Testis (tissue), 3 donors: ENCODE results near the gene CHN2. TPM values are rescaled to one million over a fixed set of nuclear protein-coding genes. Genes with fewer than 3 reads are reported as not detected.

Experiments used
- DNase-seq: peaks from one replicate; pipeline ENCODE4 v3.0.0-alpha.2; 2019
- H3K27ac ChIP-seq, 2 donors: fragments of 200-600 bp; sonication (generic); one replicate each; pipeline ENCODE4 v1.5.1; 2019
- H3K27me3 ChIP-seq: fragments of 200-600 bp; sonication (generic); one replicate; pipeline ENCODE4 v1.5.1; 2019
- H3K36me3 ChIP-seq: fragments of 200-600 bp; sonication (generic); one replicate; pipeline ENCODE4 v1.5.1; 2017; ENCODE audit warnings: low read depth; ENCODE audit errors: missing control alignments
- H3K4me1 ChIP-seq: fragments of 200-600 bp; sonication (generic); one replicate; pipeline ENCODE4 v1.5.1; 2019
- H3K4me3 ChIP-seq, 2 donors: fragments of 200-600 bp; sonication (generic); one replicate each; pipeline ENCODE4 v1.5.1; 2017 to 2019
- H3K9me3 ChIP-seq: fragments of 200-600 bp; sonication (generic); one replicate; pipeline ENCODE4 v1.5.1; 2017
- POLR2A ChIP-seq: fragments of 450-650 bp; IDR thresholded peaks from one replicate; pipeline ENCODE4 v1.6.1; 2017; ENCODE audit warnings: antibody characterized with exemption, mild to moderate bottlenecking, moderate library complexity
- WGBS, 2 donors: methylation state at CpG; one replicate each; pipeline ENCODE4 v1.1.5; 2018; 5-methylcytosine and 5-hydroxymethylcytosine counted together
- intact Hi-C: fragments of 100-400 bp; cut with DNase I; formaldehyde crosslinking; loops from one replicate; pipeline ENCODE4 v1.15.1; 2023; ENCODE audit warnings: low total_unique reads
- polyA plus RNA-seq: library from polyadenylated mRNA; stranded (reverse); fragments of 350-450 nt; fragmentation: Illumina TruSeq; extraction: RNeasy Lipid Tissue Mini Kit (QIAGEN cat#74804); gene quantifications from one replicate; pipeline ENCODE4 v1.2.3, GENCODE V29; 2014; ENCODE audit warnings: low read depth, low replicate concordance; ENCODE audit not compliant: insufficient read depth
- total RNA-seq, 2 donors: library from RNA; depleted of rRNA; stranded (reverse); fragments of >200 nt; gene quantifications; one replicate each; pipeline ENCODE4 v1.2.3, GENCODE V29; 2016
- TF ChIP-seq, protein P1 (sequence below), 3 experiments: fragments of 450-650 bp in 2 of 3; fragments of 200-600 bp in 1 of 3; sonication (generic) in 1 of 3; IDR thresholded peaks; one replicate each; pipeline ENCODE4 v1.5.1; 2016 to 2019; ENCODE audit warnings: antibody characterized with exemption in 3 of 3, mild to moderate bottlenecking in 2 of 3, moderate library complexity in 1 of 3

CHN2 gene
- total and polyA plus RNA-seq, 3 donors from 2014 or later, result 8.6 to 27.4 (median 15.1) TPM

DNA sequence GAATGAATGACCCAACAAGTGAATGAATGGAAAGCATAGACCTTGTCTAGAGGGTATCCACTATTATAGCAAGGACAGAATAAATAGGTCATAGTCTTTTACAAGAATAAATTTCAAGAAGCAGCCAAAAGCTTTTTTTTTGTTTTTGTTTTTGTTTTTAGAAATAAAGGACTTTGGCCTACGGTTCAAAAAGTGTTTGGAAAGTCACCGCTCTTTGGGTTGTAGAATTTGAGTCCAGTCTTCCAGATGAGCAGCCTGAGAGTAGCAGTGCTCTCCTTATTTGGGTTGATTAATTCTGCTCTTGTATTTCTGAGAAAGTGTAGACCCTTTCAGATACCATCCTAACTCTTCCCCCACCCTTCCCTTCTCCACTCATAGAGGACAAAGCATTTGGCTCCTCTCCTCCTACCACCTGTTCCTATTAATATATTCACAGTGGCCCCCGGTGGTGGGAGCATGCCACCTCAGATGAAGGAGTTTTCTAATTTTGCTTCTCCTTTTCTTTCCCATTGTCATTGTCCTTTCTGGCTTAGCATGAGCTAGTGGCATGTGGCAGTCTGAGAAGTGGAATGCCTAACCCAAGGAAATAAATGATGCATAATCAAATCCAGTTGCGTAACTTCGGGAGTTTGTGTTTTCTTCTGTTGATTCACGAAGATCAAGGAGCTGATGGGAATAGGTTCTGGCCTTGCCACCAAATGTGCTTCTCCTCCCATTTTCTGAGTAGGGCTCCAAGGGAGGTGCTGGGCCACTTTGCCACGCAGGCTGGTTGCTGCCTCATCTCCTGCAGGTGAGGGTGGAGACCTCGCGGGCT lies 114.7 kb downstream of the CHN2 start:
- no peaks in the 10 kb centered on the region for H3K4me1 ChIP-seq
- H3K4me3 ChIP-seq, result no peak overlapping the region
- no peak overlapping the region for H3K27ac ChIP-seq
- no peak for DNase-seq
- TF ChIP-seq POLR2A, result no peak
- TF ChIP-seq, protein P1, sequence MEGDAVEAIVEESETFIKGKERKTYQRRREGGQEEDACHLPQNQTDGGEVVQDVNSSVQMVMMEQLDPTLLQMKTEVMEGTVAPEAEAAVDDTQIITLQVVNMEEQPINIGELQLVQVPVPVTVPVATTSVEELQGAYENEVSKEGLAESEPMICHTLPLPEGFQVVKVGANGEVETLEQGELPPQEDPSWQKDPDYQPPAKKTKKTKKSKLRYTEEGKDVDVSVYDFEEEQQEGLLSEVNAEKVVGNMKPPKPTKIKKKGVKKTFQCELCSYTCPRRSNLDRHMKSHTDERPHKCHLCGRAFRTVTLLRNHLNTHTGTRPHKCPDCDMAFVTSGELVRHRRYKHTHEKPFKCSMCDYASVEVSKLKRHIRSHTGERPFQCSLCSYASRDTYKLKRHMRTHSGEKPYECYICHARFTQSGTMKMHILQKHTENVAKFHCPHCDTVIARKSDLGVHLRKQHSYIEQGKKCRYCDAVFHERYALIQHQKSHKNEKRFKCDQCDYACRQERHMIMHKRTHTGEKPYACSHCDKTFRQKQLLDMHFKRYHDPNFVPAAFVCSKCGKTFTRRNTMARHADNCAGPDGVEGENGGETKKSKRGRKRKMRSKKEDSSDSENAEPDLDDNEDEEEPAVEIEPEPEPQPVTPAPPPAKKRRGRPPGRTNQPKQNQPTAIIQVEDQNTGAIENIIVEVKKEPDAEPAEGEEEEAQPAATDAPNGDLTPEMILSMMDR (IDR thresholded peaks at IDR 0.05), result no peak
- no peaks in the 10 kb centered on the region for H3K9me3 ChIP-seq
- 85 to 95% methylated on average over 9 of the region's 9 CpGs for WGBS, 2 donors
- intact Hi-C loops, result no loop called here
- no peaks in the 10 kb centered on the region for H3K27me3 ChIP-seq
- H3K36me3 ChIP-seq, result no peaks in the 10 kb centered on the region

DNA sequence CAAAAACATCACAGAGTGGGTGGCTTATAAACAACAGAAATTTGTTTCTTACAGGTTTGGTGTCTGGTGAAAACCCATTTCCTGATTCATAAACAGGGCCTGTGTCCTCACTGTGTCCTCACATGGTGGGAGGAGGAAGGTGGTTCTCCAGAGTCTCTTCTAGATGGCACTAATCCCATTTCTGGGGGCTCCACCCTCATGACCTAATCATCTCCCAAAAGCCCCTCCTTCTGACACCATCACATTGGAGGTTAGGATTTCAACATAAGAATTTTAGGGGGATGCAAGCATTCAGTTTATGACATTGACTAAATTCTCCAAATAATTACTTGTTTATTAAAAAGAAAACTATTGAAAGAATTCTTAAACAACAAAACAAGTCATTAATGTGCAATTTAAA lies 116.0 kb downstream of the CHN2 start:
- no peaks in the 10 kb centered on the region for H3K9me3 ChIP-seq
- no peak overlapping the region for H3K27ac ChIP-seq
- no peaks in the 10 kb centered on the region for H3K27me3 ChIP-seq
- intact Hi-C loops, result no loop called here
- H3K36me3 ChIP-seq, result no peaks in the 10 kb centered on the region
- no peak overlapping the region for H3K4me3 ChIP-seq
- H3K4me1 ChIP-seq, result no peaks in the 10 kb centered on the region
- no peak for DNase-seq
- TF ChIP-seq, protein P1 (IDR thresholded peaks at IDR 0.05), result no peak
- no peak for TF ChIP-seq POLR2A

DNA sequence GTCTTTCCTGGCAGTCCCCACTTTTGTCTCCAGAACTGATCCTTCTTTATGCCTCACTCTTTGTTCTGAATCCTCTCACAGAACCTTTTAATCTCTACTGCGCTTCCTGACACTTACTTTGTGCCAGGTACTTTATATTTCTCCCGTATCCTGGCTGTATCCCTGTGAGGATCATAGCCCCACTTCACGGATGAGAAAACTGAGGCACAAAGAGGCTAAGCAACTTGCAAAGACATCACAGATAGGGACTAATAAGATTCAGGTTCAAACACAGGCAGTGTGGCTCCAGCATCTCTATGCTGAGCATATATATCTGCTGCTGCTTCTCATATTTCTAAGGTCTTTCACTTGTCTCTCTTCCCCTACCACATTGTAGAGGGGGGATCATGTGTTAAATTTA lies 116.7 kb downstream of the CHN2 start:
- no peak for DNase-seq
- H3K4me1 ChIP-seq, result no peaks in the 10 kb centered on the region
- no peaks in the 10 kb centered on the region for H3K36me3 ChIP-seq
- 89 to 96% methylated on average over 3 of the region's 3 CpGs for WGBS, 2 donors
- no peak overlapping the region for H3K4me3 ChIP-seq
- H3K27me3 ChIP-seq, result no peaks in the 10 kb centered on the region
- no peaks in the 10 kb centered on the region for H3K9me3 ChIP-seq
- intact Hi-C loops, result no loop called here
- TF ChIP-seq, protein P1 (IDR thresholded peaks at IDR 0.05), result no peak
- TF ChIP-seq POLR2A, result no peak
- no peak overlapping the region for H3K27ac ChIP-seq

- TF ChIP-seq, protein P1 (IDR thresholded peaks at IDR 0.05), result no peak
- no peak for TF ChIP-seq POLR2A
- intact Hi-C loops, result no loop called here
Observed at GRCh38 chr7:29314148-29314547, 119.6 kb downstream of the CHN2 start.

More at GRCh38 chr7:29314148-29314547, 119.6 kb downstream of the CHN2 start:
- no peak overlapping the region for H3K27ac ChIP-seq
- no peaks in the 10 kb centered on the region for H3K36me3 ChIP-seq
- H3K4me3 ChIP-seq, result no peak overlapping the region
- H3K27me3 ChIP-seq, result no peaks in the 10 kb centered on the region
- H3K9me3 ChIP-seq, result no peaks in the 10 kb centered on the region
- no peak for DNase-seq
- WGBS, 2 donors, result 88 to 96% methylated on average over 1 of the region's 1 CpG
- no peaks in the 10 kb centered on the region for H3K4me1 ChIP-seq
